Spleen (tissue), 7 donors: ENCODE measurements around the gene ALK.

Source experiments
- CTCF ChIP-seq, 11 experiments: fragments of 200-600 bp in 7 of 11; fragments of 450-650 bp in 4 of 11; sonication (generic) in 4 of 11; IDR thresholded peaks in 8 of 11; conservative IDR thresholded peaks in 3 of 11; 1 replicate in 7 of 11; 2 replicates in 4 of 11; pipeline versions ENCODE4 v1.4.0 to v1.8.0; 2016 to 2021; ENCODE audit warnings: antibody characterized with exemption in 11 of 11, inconsistent platforms in 4 of 11, mild to moderate bottlenecking in 1 of 11
- POLR2A ChIP-seq, 3 donors: fragments of 450-650 bp; IDR thresholded peaks; one replicate each; pipeline ENCODE4 v1.5.1; 2017; ENCODE audit warnings: antibody characterized with exemption in 3 of 3, mild to moderate bottlenecking in 1 of 3
- POLR2AphosphoS5 ChIP-seq, 3 donors: sonication (generic); formaldehyde crosslinking; IDR thresholded peaks; one replicate each; pipeline ENCODE4 v1.5.1; 2017; ENCODE audit warnings: antibody characterized with exemption in 3 of 3
- donor health status: DM: no; HTN: no; CAD: no; lungs with moderate emphysema.
- donor health status: DM: no; HTN: no; CAD: no.
- donor health status: DM: no; HTN: no; CAD: no.

- TF ChIP-seq POLR2A (IDR thresholded peaks at IDR 0.05), result no peak
- no peak for TF ChIP-seq CTCF (IDR thresholded peaks at IDR 0.05 in 8 of 11, conservative IDR thresholded peaks at IDR 0.05 in 3 of 11)
- no peak for TF ChIP-seq POLR2AphosphoS5 (IDR thresholded peaks at IDR 0.05)
These were observed 56.4 kb downstream of the ALK start for GRCh38 chr2:29864988-29865387.
